ENCODE measurements around the gene CPTP. TPM values are rescaled to one million over a fixed set of nuclear protein-coding genes. Genes with fewer than 3 reads are reported as not detected.

CPTP gene
- polyA plus RNA-seq, 3 donors, result 6.4 to 7.7 (median 7.4) TPM

GRCh38 chr1:1290238-1290731 is 34.3 kb upstream of the CPTP start:
- Mint-ChIP-seq H3K4me3 (no peak overlapping the region), H3K4me1 (no peaks in the 10 kb centered on the region), H3K27me3 (ENCODE audit: low read depth in 3 of 3) (peaks cover 0 to 1% (median 0%) of the 10 kb centered on the region in 3 donors), H3K36me3 (peaks cover 0 to 3% of the 10 kb centered on the region in 2 donors), H3K27ac (no peak overlapping the region), H3K9me3 (peaks cover 0 to 10% (median 0%) of the 10 kb centered on the region in 7 donors)
- intact Hi-C loops (cut with micrococcal nuclease), result loop anchor here in 1 of 2 donors (5.0 kb wide), 1 partner anchor 168 kb away; no protein-coding TSS in a partner anchor
- H4K20me1 ChIP-seq (ENCODE audit: insufficient read depth, low read length), result no peaks in the 10 kb centered on the region
- H2AFZ ChIP-seq (ENCODE audit: insufficient read depth, low read depth, low read length, poor library complexity, severe bottlenecking), result no peak overlapping the region
- H3K4me2 ChIP-seq (replicated peaks; ENCODE audit: extremely low read depth, low read length, poor library complexity, severe bottlenecking), result no peak overlapping the region
- peak in 2 of 3 donors; percentile 40 to 51 for DNase-seq
- peaks cover 7 to 16% of the 10 kb centered on the region in 2 donors for H3K36me3 ChIP-seq (replicated peaks in 1 of 2; ENCODE audit: control insufficient read depth in 1 of 2, insufficient read depth in 2 of 2, low read length in 2 of 2)
- TF ChIP-seq, protein P1, sequence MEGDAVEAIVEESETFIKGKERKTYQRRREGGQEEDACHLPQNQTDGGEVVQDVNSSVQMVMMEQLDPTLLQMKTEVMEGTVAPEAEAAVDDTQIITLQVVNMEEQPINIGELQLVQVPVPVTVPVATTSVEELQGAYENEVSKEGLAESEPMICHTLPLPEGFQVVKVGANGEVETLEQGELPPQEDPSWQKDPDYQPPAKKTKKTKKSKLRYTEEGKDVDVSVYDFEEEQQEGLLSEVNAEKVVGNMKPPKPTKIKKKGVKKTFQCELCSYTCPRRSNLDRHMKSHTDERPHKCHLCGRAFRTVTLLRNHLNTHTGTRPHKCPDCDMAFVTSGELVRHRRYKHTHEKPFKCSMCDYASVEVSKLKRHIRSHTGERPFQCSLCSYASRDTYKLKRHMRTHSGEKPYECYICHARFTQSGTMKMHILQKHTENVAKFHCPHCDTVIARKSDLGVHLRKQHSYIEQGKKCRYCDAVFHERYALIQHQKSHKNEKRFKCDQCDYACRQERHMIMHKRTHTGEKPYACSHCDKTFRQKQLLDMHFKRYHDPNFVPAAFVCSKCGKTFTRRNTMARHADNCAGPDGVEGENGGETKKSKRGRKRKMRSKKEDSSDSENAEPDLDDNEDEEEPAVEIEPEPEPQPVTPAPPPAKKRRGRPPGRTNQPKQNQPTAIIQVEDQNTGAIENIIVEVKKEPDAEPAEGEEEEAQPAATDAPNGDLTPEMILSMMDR (IDR thresholded peaks at IDR 0.05), result peak; percentile 69
- WGBS (ENCODE audit: insufficient coverage), result 61% methylated on average over 12 of the region's 15 CpGs
- no peaks in the 10 kb centered on the region for H3K4me1 ChIP-seq (ENCODE audit: control insufficient read depth in 1 of 2, insufficient read depth in 2 of 2, low read length in 2 of 2)
- no peak overlapping the region for H3K9ac ChIP-seq (ENCODE audit: insufficient read depth, low read length, poor library complexity, severe bottlenecking)
- H3K4me3 ChIP-seq (replicated peaks in 1 of 3; ENCODE audit: low read depth in 2 of 3, low read length in 3 of 3), result no peak overlapping the region
- no peak overlapping the region for H3K27ac ChIP-seq (ENCODE audit: low read depth in 1 of 2, low read length in 2 of 2)
- H3K27me3 ChIP-seq (ENCODE audit: control insufficient read depth in 2 of 2, insufficient read depth in 2 of 2, low read length in 2 of 2), result no peaks in the 10 kb centered on the region
- H3K79me2 ChIP-seq (ENCODE audit: insufficient read depth, low read length), result no peaks in the 10 kb centered on the region
- H3K9me3 ChIP-seq (replicated peaks in 1 of 2; ENCODE audit: control insufficient read depth in 1 of 2, insufficient read depth in 1 of 2, low read length in 2 of 2), result no peaks in the 10 kb centered on the region

DNA sequence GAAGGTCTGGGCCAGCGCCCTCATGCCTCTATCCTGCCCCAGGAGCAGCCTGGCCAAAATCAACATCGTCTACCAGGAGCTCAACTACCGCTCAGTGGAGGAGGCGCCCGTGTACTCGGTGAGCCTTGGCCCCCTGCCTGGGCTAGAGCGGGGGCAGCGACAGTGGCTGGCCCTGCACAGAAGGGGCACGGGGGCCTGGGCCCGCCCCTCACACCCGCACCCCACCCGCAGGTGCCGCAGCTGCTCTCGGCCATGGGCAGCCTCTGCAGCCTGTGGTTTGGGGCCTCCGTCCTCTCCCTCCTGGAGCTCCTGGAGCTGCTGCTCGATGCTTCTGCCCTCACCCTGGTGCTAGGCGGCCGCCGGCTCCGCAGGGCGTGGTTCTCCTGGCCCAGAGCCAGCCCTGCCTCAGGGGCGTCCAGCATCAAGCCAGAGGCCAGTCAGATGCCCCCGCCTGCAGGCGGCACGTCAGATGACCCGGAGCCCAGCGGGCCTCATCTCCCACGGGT is 33.5 kb upstream of the CPTP start:
- Mint-ChIP-seq H3K27ac (no peak overlapping the region), H3K36me3 (peaks cover 0 to 10% of the 10 kb centered on the region in 2 donors), H3K4me1 (no peaks in the 10 kb centered on the region), H3K9me3 (peaks cover 0 to 10% (median 0%) of the 10 kb centered on the region in 7 donors), H3K4me3 (no peak overlapping the region), H3K27me3 (ENCODE audit: low read depth in 3 of 3) (peaks cover 0 to 1% (median 0%) of the 10 kb centered on the region in 3 donors)
- TF ChIP-seq, protein P1 (IDR thresholded peaks at IDR 0.05), result no peak
- Histone ChIP-seq H3K27ac (ENCODE audit: low read depth in 1 of 2, low read length in 2 of 2) (no peak overlapping the region), H2AFZ (ENCODE audit: insufficient read depth, low read depth, low read length, poor library complexity, severe bottlenecking) (no peak overlapping the region), H3K36me3 (replicated peaks in 1 of 2; ENCODE audit: control insufficient read depth in 1 of 2, insufficient read depth in 2 of 2, low read length in 2 of 2) (peaks cover 13 to 24% of the 10 kb centered on the region in 2 donors), H3K4me1 (ENCODE audit: control insufficient read depth in 1 of 2, insufficient read depth in 2 of 2, low read length in 2 of 2) (no peaks in the 10 kb centered on the region), H4K20me1 (ENCODE audit: insufficient read depth, low read length) (no peaks in the 10 kb centered on the region), H3K9me3 (replicated peaks in 1 of 2; ENCODE audit: control insufficient read depth in 1 of 2, insufficient read depth in 1 of 2, low read length in 2 of 2) (no peaks in the 10 kb centered on the region), H3K27me3 (ENCODE audit: control insufficient read depth in 2 of 2, insufficient read depth in 2 of 2, low read length in 2 of 2) (no peaks in the 10 kb centered on the region), H3K4me3 (replicated peaks in 1 of 3; ENCODE audit: low read depth in 2 of 3, low read length in 3 of 3) (no peak overlapping the region), H3K79me2 (ENCODE audit: insufficient read depth, low read length) (no peaks in the 10 kb centered on the region), H3K4me2 (replicated peaks; ENCODE audit: extremely low read depth, low read length, poor library complexity, severe bottlenecking) (no peak overlapping the region), H3K9ac (ENCODE audit: insufficient read depth, low read length, poor library complexity, severe bottlenecking) (no peak overlapping the region)
- no peak for DNase-seq
- intact Hi-C loops (cut with micrococcal nuclease), result loop anchor here in 1 of 2 donors (5.0 kb wide), 1 partner anchor 169 kb away; no protein-coding TSS in a partner anchor
- WGBS (ENCODE audit: insufficient coverage), result 78% methylated on average over 28 of the region's 28 CpGs
